ENCODE data around the gene CTBP1.

The CTBP1 gene

DNA sequence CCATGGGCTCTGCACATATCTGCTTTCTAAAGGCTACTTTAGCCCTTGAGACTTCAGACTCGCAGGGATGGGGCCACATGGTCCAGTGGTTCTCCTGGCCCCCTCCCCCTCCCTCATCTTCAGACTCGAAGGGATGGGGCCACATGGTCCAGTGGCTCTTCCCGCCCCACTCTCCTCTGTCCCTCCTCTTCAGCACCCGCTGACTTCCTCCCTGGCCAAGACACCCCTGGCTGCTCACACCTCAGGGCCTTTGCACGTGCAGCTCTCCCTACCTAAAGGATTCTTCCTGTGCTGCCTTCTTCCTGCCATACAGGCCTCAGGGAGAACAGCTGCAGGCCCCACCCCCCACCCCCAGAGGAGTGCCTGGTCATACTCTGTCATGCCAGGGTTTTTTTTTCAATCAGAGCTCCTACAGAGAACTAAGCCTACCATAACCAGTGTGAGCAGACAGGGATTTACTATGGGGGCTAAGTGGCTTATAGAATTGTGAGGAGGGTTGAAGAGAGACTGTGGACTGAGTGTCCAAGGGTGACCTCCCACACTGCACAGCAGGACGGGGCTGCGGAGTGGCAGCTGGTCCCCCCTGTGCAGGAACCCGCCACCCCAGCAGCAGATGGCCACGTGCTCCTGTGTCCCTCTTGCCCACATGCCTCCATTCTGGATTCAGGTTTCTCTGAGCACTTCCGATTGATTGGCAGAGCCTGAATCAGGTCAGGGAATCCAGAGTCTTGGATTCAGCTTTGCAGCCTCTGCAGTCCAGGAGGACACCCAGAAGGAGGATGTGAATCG lies 70.4 kb downstream of the CTBP1 start:
- Histone ChIP-seq H3K27ac (ENCODE audit: low read depth, low read length) (no peak overlapping the region), H3K9me3 (ENCODE audit: control insufficient read depth in 5 of 5, low read length in 5 of 5) (peaks cover 0 to 4% (median 3%) of the 10 kb centered on the region in 5 donors), H3K4me1 (ENCODE audit: control insufficient read depth in 5 of 5, insufficient read depth in 5 of 5, low read length in 5 of 5) (peaks cover 0 to 15% (median 13%) of the 10 kb centered on the region in 5 donors), H3K36me3 (ENCODE audit: control insufficient read depth in 5 of 5, insufficient read depth in 5 of 5, low read length in 5 of 5) (no peaks in the 10 kb centered on the region), H3K4me3 (ENCODE audit: low read depth in 1 of 5, low read length in 5 of 5) (no peak overlapping the region), H3K27me3 (ENCODE audit: control insufficient read depth in 5 of 5, insufficient read depth in 4 of 5, low read length in 5 of 5) (peaks cover 0 to 2% (median 0%) of the 10 kb centered on the region in 5 donors), H3K9ac (ENCODE audit: low read length in 5 of 5) (no peak overlapping the region)

GRCh38 chr4:1177274-1178141 lies 71.4 kb downstream of the CTBP1 start:
- no peak overlapping the region for H3K9ac ChIP-seq (ENCODE audit: low read length in 5 of 5)
- H3K27me3 ChIP-seq (ENCODE audit: control insufficient read depth in 5 of 5, insufficient read depth in 4 of 5, low read length in 5 of 5), result peaks cover 0 to 6% (median 0%) of the 10 kb centered on the region in 5 donors
- peaks cover 0 to 22% (median 20%) of the 10 kb centered on the region in 5 donors for H3K4me1 ChIP-seq (ENCODE audit: control insufficient read depth in 5 of 5, insufficient read depth in 5 of 5, low read length in 5 of 5)
- no peaks in the 10 kb centered on the region for H3K36me3 ChIP-seq (ENCODE audit: control insufficient read depth in 5 of 5, insufficient read depth in 5 of 5, low read length in 5 of 5)
- peaks cover 0 to 4% (median 3%) of the 10 kb centered on the region in 5 donors for H3K9me3 ChIP-seq (ENCODE audit: control insufficient read depth in 5 of 5, low read length in 5 of 5)
- no peak overlapping the region for H3K4me3 ChIP-seq (ENCODE audit: low read depth in 1 of 5, low read length in 5 of 5)
- H3K27ac ChIP-seq (ENCODE audit: low read depth, low read length), result no peak overlapping the region

- peaks cover 0 to 15% (median 5%) of the 10 kb centered on the region in 5 donors for H3K27me3 ChIP-seq (ENCODE audit: control insufficient read depth in 5 of 5, insufficient read depth in 4 of 5, low read length in 5 of 5)
- H3K9ac ChIP-seq (ENCODE audit: low read length in 5 of 5), result no peak overlapping the region
- no peak overlapping the region for H3K4me3 ChIP-seq (ENCODE audit: low read depth in 1 of 5, low read length in 5 of 5)
- no peak overlapping the region for H3K27ac ChIP-seq (ENCODE audit: low read depth, low read length)
- peaks cover 0 to 4% (median 3%) of the 10 kb centered on the region in 5 donors for H3K9me3 ChIP-seq (ENCODE audit: control insufficient read depth in 5 of 5, low read length in 5 of 5)
- H3K36me3 ChIP-seq (ENCODE audit: control insufficient read depth in 5 of 5, insufficient read depth in 5 of 5, low read length in 5 of 5), result no peaks in the 10 kb centered on the region
- H3K4me1 ChIP-seq (ENCODE audit: control insufficient read depth in 5 of 5, insufficient read depth in 5 of 5, low read length in 5 of 5), result peaks cover 0 to 30% (median 29%) of the 10 kb centered on the region in 5 donors
These were observed 72.3 kb downstream of the CTBP1 start for GRCh38 chr4:1176398-1177273.

DNA sequence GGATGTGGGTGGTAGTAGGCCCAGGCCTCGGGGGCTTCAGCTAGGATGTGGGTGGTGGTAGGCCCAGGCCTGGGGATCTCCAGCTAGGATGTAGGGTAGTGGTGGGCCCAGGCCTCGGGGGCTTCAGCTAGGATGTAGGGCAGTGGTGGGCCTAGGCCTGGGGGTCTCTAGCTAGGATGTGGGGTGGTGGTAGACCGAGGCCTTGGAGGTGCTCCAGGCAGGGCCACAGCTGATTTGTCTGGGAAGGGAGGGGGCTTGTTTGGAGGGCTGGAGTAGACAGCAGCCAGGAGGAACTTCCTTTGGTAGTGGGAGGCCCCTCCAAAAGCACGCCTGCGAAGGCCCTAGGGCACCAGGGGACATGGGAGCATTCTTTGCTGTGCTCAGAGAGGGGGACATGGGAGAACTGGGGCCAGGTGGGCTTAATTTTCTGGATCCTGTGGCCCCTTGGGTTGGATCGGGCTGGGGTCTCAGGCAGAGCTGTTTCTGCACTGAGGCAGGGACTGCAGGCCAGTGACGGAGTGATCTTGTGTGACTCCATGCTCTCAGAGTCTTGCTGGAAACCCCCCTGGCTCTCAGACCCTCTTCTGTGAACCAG lies 73.2 kb downstream of the CTBP1 start:
- no peak overlapping the region for H3K4me3 ChIP-seq (ENCODE audit: low read depth in 1 of 5, low read length in 5 of 5)
- peak overlapping the region in 1 of 5 donors; percentile 14 for H3K9ac ChIP-seq (ENCODE audit: low read length in 5 of 5)
- no peaks in the 10 kb centered on the region for H3K36me3 ChIP-seq (ENCODE audit: control insufficient read depth in 5 of 5, insufficient read depth in 5 of 5, low read length in 5 of 5)
- peaks cover 0 to 22% (median 11%) of the 10 kb centered on the region in 5 donors for H3K27me3 ChIP-seq (ENCODE audit: control insufficient read depth in 5 of 5, insufficient read depth in 4 of 5, low read length in 5 of 5)
- H3K27ac ChIP-seq (ENCODE audit: low read depth, low read length), result no peak overlapping the region
- peaks cover 0 to 39% (median 37%) of the 10 kb centered on the region in 5 donors for H3K4me1 ChIP-seq (ENCODE audit: control insufficient read depth in 5 of 5, insufficient read depth in 5 of 5, low read length in 5 of 5)
- H3K9me3 ChIP-seq (ENCODE audit: control insufficient read depth in 5 of 5, low read length in 5 of 5), result peaks cover 0 to 4% (median 2%) of the 10 kb centered on the region in 5 donors

- no peak overlapping the region for H3K4me3 ChIP-seq (ENCODE audit: low read depth in 1 of 5, low read length in 5 of 5)
- H3K4me1 ChIP-seq (ENCODE audit: control insufficient read depth in 5 of 5, insufficient read depth in 5 of 5, low read length in 5 of 5), result peaks cover 0 to 45% (median 42%) of the 10 kb centered on the region in 5 donors
- H3K27ac ChIP-seq (ENCODE audit: low read depth, low read length), result no peak overlapping the region
- H3K27me3 ChIP-seq (ENCODE audit: control insufficient read depth in 5 of 5, insufficient read depth in 4 of 5, low read length in 5 of 5), result peaks cover 0 to 28% (median 17%) of the 10 kb centered on the region in 5 donors
- no peak overlapping the region for H3K9ac ChIP-seq (ENCODE audit: low read length in 5 of 5)
- H3K36me3 ChIP-seq (ENCODE audit: control insufficient read depth in 5 of 5, insufficient read depth in 5 of 5, low read length in 5 of 5), result peaks cover 0 to 3% (median under 1%) of the 10 kb centered on the region in 5 donors
- H3K9me3 ChIP-seq (ENCODE audit: control insufficient read depth in 5 of 5, low read length in 5 of 5), result peaks cover 0 to 3% (median 0%) of the 10 kb centered on the region in 5 donors
These were observed 73.8 kb downstream of the CTBP1 start for GRCh38 chr4:1174941-1175634.

DNA sequence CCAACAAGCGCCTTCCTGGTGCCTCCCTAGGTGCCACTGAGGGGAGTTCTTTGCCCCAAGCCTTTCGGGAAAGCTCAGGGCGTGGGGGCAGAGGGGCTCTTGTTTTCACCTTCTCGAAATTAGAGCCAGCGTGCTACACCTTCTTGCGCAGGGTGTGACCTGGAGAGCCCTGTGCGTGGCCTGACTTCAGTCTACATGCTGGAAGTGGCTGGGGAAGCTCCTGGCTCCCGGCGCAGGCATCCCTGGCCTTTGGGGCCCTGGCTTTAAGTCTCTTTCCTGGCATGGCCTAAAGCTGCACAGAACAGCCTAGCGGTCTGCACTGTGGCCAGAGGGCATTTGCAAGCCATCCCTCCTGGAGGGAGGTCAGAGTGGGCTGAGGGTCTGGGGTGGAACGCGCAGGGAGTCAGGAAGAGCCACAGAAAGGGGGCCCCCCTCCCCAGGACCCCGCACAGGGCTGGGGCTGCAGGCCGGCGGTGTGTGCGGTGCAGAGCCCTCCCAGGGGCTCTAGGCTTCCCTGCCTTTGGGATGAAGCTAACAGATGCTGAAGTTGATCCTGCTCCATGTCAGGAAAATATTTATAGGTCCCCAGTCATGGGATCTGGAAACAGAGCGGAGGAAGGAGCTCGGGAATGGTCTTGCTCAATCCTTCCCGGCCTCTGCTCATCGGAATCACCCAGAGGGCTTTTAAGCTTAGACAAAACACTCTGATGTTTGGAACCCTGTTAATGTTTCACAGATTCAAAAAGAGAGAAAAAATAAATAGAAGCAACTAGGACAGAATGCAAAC lies 75.8 kb downstream of the CTBP1 start:
- H3K4me3 ChIP-seq (ENCODE audit: low read depth in 1 of 5, low read length in 5 of 5), result peak overlapping the region in 1 of 5 donors; percentile 32
- H3K27ac ChIP-seq (ENCODE audit: low read depth, low read length), result peak overlapping the region; percentile 62
- peak overlapping the region in 1 of 5 donors; percentile 19 for H3K9ac ChIP-seq (ENCODE audit: low read length in 5 of 5)
- peaks cover 0 to 11% (median 5%) of the 10 kb centered on the region in 5 donors for H3K36me3 ChIP-seq (ENCODE audit: control insufficient read depth in 5 of 5, insufficient read depth in 5 of 5, low read length in 5 of 5)
- no peaks in the 10 kb centered on the region for H3K9me3 ChIP-seq (ENCODE audit: control insufficient read depth in 5 of 5, low read length in 5 of 5)
- peaks cover 0 to 36% (median 23%) of the 10 kb centered on the region in 5 donors for H3K27me3 ChIP-seq (ENCODE audit: control insufficient read depth in 5 of 5, insufficient read depth in 4 of 5, low read length in 5 of 5)
- H3K4me1 ChIP-seq (ENCODE audit: control insufficient read depth in 5 of 5, insufficient read depth in 5 of 5, low read length in 5 of 5), result peaks cover 2 to 65% (median 52%) of the 10 kb centered on the region in 5 donors

- Histone ChIP-seq H3K9ac (ENCODE audit: low read length in 5 of 5) (peak within 1 kb of the TSS in 1 of 5 donors; percentile 19), H3K4me3 (ENCODE audit: low read depth in 1 of 5, low read length in 5 of 5) (peak within 1 kb of the TSS in 4 of 5 donors; percentile 48 to 62 (median 54)), H3K36me3 (ENCODE audit: control insufficient read depth in 5 of 5, insufficient read depth in 5 of 5, low read length in 5 of 5) (peaks cover 0 to 11% (median 5%) of the 10 kb centered on the region in 5 donors), H3K9me3 (ENCODE audit: control insufficient read depth in 5 of 5, low read length in 5 of 5) (no peaks in the 10 kb centered on the region), H3K27ac (ENCODE audit: low read depth, low read length) (peak within 1 kb of the TSS; percentile 62), H3K4me1 (ENCODE audit: control insufficient read depth in 5 of 5, insufficient read depth in 5 of 5, low read length in 5 of 5) (peaks cover 4 to 73% (median 60%) of the 10 kb centered on the region in 5 donors), H3K27me3 (ENCODE audit: control insufficient read depth in 5 of 5, insufficient read depth in 4 of 5, low read length in 5 of 5) (peaks cover 0 to 36% (median 23%) of the 10 kb centered on the region in 5 donors)
These were observed 76.6 kb downstream of the CTBP1 start, which contains the start of gene SPON2 for GRCh38 chr4:1172228-1172851. SPON2 (minus strand) TSS chr4:1172583.

Measured in subcutaneous abdominal adipose tissue (tissue), 5 donors.